HG03460 (cell line): ENCODE measurements around the gene ITGAL.
"Not testable (repeated sequence)": the region's sequence is repeated elsewhere in the genome, so short reads cannot be mapped to it uniquely, and the experiment has no call there.

Experiments
- ATAC-seq: cut with Tn5 transposase; IDR thresholded peaks from one replicate; pipeline ENCODE4 v1.9.1; 2021; ENCODE audit not compliant: unreplicated experiment

The ITGAL gene

DNA sequence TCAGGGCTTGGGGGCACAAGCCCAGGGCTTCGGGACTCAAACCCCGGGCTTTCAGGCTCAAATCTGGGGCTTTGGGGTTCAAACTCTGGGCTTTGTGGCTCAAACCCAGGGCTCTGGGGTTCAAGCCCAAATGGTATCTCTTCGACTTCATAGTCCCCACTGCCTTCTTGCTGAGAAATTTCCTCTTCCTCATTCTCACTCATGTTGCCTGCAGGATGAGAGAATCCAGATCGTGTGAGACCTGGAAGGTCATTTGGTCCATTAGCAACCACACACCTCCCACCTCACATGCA is 53.2 kb downstream of the ITGAL start:
- ATAC-seq, result no peak

DNA sequence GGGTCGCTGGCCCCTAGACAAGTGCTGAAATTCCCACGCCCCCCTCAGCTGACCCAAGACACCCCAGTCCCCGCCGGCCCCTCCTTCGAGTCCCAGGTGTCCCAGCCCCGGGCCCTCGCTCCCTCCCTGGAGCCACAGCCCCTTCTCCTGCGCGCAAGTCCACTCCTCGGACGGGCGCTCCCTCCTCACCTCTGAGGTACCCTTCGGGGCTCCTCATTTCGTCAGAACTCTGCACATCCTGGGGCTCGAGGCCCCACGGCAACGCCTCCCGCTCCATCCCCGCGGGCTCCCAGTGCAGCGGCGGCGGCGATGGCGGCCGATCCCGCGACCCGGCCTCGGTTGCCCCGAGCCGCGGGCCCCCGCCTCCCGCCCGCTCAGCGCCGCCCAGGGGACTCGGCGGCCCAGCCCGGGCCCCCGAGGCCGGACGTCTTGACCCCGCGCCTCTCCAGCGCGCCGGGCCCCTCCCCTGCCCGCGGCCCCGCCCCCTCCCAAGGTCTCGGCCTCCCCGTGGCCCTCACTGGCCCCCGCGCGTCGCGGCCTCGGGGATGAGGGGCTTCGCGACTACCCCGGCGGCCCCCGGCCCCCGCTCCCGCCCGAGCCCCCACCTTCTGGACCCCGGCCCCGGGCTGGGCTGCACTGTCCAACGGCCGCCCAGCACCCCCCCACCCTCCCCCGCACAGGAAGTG is 53.7 kb downstream of the ITGAL start, which contains the start of gene ZNF768:
TSS of gene ZNF768 (minus strand) at position 430 of the 686 bp plus-strand sequence. CDS start at position 277, 153 bp downstream.
- ATAC-seq, result peak; percentile 24

DNA sequence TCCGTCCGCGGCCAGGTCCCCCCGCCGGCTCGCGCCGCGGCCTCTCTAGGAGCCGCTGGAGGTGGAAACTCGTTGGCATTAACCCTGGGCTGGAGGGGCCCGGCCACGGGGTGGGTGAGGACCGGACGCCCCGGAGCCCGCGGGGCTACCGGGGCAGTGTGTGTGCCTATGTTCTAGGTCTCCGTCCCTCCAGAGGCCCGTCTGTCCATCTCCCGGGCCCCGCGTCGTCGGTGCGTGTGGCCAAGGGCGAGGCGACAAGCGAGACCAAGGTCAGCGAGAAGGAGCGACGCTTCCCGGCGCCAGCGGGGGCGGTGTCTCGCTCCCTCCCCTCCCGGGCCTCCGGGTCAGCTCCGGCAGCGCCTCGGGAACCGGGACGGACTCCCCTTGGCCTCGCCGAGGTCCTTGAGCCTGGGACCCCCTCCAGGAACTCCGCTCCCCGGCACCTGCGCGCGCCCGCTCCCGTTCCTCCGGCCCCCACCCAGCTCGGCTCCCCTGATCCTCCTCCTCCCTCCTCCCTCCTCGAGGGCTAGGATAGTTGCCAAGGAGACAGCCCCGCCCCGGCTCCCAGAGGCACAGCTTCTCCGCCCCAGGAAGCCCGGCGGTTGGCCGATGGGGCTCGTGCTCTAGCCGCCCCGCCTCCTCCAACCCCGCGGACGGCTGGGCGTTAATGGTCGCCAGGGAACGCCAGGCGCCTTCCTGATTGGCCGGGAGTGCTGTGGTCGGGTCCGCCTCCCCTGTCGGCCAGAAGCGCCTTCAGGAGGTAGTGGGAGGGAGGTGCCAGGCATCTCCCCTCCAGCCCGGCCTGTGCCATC is 54.5 kb downstream of the ITGAL start:
- ATAC-seq, result peak; percentile 75

DNA sequence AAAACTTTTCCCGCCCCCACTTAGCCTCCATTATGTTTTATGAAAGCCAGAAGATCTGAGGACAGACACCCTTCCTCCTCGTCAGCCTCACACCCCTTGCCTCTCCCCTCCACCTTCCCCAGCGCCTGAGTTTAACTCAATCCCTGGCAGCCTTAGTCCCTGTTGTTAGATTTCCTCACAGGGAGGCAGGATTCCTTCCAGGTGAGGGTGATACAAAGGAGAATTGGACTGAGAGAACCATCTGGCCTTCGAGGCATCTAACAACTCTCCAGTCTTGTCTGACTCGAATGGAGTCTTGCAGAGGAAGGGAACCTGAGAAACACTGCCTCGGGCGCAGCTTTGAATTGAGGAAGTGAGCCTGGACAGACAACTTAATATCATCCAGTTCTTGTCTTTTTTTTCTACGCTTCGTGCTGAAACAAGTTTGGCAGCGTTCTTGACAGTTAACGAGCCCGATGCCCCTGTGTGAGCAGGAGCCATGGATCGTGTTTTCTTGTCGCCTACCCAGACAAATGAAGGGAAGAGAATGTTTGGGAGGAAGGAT is 55.2 kb downstream of the ITGAL start:
- no peak for ATAC-seq

DNA sequence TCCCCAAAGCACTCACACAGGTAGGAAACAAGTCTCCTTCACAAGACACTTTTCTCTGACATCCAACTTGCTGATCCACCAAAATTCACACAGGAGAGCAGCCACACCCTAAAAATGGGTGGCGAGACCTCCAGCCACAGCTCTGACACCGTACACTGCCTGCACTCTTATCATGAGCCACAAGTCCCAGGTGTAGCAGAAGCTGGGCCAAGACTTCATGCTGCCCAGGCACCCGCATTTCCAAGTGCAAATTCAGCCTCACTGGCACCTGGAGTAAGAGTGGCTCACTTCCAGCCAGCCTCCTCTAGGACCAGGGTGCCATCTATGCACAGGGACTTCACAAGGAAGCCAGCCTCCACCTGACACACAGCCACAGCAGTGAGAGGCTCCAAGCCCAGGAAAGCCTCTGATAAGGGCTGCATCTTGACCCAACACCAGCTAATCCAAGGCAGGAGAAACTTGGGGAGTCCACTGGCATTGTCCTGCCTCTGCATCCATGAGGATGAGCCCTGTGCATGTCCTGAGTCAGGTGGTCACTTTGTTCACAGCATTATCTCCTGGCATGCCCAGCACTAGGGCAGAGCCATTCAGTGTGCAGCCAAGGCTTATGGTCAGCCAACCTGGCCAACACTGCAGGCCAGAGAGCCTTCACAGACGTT is 56.4 kb downstream of the ITGAL start:
- ATAC-seq, result no peak

DNA sequence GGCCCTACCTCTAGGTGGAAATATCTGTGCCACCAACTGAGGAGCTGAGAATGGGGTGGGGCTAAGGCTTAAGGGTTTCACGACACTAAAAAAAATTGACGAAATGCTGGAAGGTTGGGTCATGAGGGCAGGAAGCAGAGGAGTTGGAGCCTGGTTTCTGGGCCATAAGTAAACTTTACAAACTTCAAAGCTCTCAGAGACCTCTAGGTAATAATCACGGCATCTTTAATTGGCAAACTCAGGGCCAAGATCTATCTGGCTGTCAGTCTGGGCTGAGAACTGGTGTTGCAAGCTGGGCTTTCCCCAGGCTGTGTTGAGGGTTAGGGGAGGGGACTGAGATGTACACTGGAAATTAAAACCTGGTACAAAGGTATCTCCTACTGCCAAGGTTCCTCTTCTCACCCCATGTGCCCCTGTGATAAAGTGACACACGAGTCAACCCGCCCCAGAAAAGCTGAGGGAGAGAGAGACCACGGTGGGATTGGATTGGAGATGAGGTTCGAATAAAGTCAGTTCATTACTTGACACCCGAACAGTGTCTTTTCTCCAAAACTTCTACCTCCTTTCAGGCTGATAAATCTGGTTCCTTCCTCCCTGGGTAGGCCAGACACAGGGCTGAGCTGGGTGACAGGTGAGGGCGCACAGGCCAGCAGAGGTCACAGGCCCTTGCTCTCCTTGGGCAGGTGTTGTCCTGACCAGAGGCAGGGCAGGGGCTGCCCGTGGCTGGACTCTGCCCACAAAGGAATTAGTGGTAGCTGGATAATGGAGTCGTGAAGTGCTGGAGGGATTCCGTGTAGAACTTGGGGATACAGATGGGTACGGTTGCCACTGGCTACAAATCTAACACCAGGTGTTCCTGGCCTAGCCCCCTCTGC is 57.9 kb downstream of the ITGAL start:
- no peak for ATAC-seq

DNA sequence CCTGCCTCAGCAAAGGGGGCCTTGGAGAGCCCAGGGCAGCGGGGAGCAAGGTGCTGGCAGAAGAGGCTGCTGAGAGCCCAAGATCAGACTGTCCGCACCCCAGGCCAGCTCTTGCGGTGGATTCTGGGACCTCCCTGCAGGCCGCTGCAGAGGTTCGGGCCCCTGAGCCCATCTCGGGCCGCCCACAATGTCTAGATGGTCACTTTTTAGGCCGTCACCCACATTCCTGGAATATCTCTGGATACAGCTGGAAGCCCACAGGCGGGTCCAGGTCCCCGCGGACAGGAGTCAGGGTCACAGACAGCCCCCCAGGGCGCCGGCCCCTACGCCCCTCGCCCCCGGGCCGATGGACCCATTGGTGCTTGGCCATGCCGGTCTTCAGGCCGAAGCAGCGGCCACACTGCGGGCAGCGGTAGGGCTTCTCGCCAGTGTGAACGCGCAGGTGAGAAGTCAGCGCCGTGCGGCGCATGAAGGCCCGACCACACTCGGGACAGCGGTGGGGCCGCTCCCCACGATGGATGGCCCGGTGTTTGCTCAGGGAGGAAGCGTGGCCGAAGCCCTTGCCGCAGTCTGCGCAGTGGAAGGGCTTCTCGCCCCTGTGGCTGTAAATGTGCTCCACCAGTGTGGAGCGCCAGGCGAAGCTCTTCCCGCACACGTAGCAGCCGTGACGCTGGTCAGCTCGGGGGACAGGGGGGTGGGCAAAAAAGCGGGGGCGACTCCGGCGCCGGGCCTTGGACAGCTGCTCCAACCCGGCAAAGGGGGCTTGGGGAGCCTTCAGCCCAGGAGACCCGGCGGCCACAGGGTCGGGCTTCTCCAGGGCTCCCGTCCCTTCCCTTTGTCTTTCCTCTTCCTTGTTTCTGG is 60.0 kb downstream of the ITGAL start:
- ATAC-seq, result no peak

DNA sequence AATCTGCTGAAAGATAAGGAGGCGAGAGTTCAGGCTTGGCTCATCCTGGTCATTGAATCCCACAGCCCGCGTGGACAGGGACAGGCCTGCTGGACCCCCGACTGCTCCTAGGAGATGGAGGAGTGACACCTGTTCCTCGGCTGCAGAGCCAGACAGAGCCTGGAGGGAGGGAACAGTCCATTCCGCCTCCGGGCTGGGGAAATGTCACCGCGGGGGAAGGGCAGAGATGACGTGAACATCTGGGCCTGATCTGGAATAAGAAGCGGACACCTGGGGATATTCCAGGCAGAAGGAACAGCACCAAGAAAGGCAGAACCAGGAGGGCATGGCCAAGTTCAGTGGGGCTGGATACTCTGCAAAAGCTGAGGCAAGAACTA is 60.6 kb downstream of the ITGAL start:
- no peak for ATAC-seq

DNA sequence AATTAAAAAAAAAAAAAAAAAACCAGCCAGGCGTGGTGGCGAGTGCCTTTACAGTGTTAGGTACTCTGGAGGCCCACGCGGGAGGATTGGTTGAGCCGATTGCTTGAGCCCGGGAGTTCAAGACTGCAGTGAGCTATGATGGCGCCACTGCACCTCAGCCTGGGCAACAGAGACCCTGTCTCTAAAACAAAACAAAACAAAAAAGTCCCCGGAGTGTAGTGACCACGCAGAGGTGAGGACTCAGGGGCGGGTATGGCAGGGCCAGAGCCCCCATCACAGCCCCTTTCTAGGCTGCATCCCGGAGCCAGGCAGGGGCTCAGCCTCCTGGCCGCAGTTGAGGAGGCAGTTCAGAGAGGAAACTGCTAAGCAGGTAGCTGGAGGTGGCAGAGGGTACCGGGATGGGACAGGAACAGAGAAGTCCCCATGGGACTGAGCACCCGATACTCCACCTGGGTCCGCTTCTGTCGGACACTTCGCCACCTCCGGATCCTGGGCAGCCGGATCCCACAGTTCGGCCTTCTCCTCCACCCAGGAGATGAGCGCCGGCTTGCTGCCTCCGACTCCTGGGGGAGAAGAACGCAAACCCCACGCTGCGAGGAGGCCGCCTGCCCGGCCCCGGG is 61.3 kb downstream of the ITGAL start:
- ATAC-seq, result peak; percentile 10

DNA sequence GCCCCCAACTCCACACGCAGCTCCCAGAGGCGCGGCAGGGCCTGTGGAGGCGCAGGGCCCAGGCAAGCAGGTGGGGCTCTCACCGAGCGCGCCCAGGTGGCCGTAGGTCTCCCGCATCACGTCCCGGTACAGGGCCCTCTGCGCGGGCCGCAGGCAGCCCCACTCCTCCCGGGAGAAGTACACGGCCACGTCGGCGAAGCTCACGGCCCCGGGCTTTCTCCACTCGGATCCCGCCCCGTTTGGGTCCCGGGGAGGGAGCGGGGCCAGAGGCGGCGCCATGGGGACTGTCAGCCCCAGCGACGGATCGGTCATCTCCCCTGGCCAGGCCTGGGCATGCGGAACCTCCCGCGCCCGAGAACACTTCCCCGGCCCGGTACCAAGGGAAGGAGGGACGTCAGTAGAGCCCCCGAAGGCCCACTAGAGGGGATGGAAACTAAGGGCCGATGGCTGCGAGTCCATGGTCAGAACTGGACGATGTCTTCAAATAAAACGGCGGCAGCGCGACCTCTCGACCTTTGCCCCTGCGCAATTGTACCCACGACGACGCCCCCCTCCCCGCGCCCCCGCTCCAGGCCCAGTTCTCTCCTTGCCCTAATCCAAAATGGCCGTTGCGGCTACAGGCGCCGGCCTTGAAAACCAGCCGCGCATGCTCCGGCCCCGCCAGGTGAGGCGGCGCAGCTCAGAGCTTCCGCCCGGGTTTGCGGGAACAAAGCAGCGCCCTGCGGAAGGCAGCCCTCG is 62.0 kb downstream of the ITGAL start, which contains the start of gene ZNF747:
TSS of gene ZNF747 (minus strand) at position 491 of the 738 bp plus-strand sequence. CDS start at position 312, 179 bp downstream.
- peak; percentile 55 for ATAC-seq

DNA sequence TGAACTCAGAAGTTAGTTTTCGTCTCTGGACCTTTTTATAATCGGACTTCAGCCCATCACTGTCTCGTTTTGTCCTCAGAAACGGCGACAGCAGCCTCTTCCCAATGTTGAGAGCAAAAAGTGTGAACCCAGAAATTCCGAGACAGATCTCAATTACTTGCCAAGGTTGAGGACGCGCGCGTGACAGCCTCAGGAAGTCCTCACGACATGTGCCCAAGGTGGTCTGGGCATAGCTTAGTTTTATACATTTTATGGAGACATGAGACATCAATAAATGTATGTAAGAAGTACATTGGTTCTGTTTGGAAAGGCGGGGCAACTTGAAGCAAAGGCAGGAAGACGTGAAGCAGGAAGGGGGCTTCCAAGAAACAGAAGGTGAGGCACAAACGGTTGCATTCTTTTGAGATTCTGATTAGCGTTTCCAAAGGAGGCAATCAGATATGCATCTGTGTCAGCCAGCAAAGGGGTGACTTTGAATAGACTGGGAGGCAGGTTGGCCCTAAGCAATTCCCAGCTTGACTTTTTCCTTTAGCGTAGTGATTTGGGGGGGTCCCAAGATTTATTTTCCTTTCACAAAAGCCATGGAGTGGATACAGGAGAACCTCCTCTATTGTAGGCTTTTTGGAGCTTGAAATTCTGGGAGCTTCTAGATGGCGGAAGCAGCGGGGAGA is 62.7 kb downstream of the ITGAL start:
- peak; percentile 4 for ATAC-seq

DNA sequence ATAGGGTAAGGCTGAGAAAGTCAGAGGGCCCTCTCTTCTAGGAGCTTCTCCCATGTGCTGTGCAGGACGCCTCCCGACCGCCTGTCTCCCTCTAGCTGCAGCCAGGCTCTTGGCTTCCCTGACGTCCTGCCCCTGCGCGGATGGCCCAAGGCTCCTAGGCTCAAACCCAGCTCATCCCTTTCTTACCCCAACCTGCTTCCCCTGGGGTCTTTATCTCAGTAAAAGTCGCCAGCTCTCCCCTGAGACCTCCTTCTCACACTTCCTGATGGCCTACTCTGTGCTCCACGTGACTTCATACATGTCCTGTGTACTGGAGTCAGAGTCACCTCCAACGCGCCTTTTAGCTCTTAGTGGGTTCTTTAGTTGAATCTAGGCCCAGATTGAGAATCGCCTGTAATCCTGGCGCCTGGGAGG is 63.2 kb downstream of the ITGAL start:
- peak; percentile 47 for ATAC-seq

DNA sequence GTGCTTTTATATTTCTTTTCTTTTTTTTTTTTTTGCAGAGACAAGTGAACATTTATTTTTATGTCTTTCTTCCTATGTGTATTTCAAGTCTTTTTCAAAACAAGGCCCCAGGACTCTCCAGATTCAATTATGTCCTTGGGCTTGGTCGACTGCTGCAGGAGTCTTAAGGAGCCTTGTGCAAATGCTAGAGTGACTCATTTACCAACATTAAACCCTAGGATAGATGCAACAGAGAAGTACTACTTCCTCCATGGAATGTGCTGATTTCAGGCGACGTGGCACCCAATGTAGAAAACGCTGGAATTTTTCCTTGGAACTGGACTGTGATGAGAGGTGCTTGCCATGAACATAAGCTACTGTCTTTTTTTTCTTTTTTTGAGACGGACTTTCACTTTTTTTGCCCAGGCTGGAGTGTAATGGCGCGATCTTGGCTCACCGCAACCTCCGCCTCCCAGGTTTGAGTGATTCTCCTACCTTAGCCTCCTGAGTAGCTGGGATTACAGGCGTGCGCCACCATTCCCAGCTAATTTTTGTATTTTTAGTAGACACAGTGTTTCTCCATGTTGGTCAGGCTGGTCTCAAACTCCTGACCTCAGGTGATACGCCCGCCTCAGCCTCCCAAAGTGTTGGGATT is 64.0 kb downstream of the ITGAL start:
- not testable (repeated sequence) for ATAC-seq

DNA sequence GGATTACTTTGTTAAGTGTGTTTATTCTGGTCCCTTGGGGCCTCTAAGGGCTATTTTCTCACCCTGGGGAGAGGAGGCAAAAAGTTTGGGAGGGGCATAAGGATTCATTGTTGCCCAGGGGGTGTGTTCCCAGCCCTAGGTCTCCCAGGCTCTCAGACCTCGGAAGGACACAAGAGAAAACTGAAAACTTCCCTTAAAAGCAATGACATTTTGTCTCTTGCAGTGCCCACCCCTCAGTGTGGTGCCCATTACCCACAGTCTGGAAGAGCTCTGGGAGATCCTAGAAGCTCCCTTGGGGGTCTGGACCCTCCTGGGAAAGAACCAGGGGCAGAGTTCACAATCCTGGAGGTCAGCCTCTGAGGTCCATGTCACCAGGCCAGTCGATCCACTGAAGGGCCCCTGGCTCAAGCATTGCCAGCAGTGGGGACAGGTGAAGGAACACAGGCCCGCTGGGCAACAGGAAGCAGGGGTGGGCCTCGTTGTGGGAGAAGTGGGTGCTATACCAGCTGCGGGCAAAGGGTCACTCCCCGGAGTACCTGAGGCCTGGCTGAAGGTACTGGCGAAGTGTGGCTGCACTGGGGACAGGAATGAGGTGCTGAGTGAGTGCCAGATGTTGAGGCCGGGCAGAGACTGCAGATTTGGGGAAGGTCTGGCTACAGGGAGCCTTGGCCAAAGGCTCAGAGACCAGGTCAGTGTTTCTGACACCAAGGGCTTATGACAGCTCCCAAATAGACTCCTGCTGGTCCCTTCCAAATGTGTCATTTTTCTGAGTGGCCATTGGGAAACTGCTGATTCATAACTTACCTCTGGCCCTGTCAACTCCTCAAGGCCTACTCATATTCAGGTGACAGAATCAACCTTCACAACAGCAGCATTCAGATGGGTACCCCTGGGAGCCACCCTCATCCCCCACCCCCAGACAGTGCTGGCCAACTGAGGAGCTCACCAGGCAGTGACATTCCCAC is 66.7 kb downstream of the ITGAL start:
- no peak for ATAC-seq

DNA sequence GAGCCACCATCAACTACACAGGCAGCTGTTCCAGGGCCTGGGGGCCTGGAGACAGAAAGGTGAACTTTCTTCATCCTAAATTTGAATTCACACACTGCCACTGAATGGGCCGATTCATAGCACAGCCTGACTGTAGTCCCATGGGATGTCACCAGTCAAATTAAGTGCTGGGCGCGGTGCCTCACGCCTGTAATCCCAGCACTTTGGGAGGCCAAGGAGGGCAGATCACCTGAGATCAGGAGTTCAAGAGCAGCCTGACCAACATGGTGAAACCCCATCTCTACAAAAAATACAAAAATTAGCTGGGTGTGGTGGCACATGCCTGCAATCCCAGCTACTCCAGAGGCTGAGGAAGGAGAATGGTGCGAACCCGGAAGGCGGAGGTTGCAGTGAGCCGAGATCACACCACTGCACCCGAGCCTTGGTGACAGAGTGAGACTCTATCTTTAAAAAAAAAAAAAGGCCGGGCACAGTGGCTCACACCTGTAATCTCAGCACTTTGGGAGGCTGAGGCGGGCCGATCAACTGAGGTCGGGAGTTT is 67.5 kb downstream of the ITGAL start:
- ATAC-seq, result not testable (repeated sequence)

DNA sequence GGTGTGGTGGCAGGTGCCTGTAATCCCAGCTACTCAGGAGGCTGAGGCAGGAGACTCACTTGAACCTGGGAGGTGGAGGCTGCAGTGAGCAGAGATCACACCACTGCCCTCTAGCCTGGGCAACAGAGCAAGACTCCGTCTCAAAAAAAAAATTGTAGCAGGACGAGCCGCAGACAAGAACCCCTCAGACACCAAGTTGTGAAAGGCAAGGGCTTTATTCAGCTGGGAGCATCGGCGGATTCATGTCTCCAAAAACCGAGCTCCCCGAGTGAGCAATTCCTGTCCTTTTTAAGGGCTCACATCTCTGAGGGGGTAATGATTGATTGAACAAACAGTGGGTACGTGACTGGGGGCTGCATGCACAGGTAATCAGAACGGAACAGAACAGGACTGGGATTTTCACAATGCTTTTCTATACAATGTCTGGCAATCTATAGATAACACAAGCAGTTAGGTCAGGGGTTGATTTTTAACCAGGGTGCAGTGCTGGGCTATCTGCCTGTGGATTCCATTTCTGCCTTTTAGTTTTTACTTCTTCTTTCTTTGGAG is 68.4 kb downstream of the ITGAL start:
- ATAC-seq, result not testable (repeated sequence)
